ENCODE data around the gene ADAMTS4.
A peak's percentile ranks its signal among the peaks of the same experiment; 100 is the strongest.

DNA sequence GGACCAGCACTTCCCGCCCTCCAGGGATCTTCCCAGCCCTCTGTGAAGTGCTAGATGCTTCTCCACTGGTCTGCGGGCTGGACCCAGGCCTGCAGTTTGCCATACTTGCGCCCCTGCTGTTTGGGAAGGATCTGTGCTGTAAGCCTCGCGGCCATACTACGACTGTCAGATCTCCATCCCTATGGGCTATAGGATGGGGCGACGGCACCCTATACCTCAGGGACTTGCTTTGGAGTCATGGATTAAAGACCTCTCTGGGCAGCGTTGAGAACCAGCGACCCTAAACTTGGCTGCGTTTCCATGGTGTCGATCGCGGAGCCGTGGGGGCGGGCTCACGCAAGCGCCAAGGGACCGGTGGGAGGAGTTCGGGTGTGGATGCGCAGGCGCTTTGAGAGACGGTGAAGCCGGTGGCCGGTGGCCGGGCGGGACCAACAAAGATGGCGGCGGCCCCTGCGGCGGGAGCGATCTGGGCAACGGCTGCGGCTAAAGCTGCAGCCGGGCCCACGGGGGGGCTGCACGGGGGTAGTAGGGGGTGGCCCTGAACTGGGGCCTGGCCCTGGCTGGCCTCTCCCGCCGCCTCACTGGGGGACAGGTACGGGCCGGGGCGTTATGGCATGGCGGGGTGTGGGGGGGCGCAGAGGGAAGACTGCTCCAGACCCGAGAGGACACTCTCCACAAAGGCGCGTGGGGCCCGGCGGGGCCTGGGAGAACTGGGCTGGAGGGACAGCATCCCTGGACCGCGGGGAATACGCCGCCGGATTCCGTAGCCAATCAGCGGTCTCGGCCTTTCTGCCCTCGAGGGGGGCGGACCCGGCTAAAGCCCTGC lies 39.6 kb downstream of the ADAMTS4 start, which contains the start of gene USP21:
- TF ChIP-seq EP300 (IDR thresholded peaks at IDR 0.05) = no peak
- TF ChIP-seq, protein P1, sequence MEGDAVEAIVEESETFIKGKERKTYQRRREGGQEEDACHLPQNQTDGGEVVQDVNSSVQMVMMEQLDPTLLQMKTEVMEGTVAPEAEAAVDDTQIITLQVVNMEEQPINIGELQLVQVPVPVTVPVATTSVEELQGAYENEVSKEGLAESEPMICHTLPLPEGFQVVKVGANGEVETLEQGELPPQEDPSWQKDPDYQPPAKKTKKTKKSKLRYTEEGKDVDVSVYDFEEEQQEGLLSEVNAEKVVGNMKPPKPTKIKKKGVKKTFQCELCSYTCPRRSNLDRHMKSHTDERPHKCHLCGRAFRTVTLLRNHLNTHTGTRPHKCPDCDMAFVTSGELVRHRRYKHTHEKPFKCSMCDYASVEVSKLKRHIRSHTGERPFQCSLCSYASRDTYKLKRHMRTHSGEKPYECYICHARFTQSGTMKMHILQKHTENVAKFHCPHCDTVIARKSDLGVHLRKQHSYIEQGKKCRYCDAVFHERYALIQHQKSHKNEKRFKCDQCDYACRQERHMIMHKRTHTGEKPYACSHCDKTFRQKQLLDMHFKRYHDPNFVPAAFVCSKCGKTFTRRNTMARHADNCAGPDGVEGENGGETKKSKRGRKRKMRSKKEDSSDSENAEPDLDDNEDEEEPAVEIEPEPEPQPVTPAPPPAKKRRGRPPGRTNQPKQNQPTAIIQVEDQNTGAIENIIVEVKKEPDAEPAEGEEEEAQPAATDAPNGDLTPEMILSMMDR (IDR thresholded peaks at IDR 0.05) = peak in 2 of 3 experiments; percentile 24 to 47
